Activated B cell treated with CpG ODN at 0.5 μM for 24 hours (primary cell): Measurements from ENCODE around the gene CNNM4. TPM values are rescaled to one million over a fixed set of nuclear protein-coding genes. Genes with fewer than 3 reads are reported as not detected.

Experiments
- ATAC-seq: fragments of 200-7000 bp; cut with Tn5 transposase; one replicate; pipeline ENCODE4 v1.10.0; 2021; ENCODE audit warnings: low read depth, mild to moderate bottlenecking, moderate library complexity
- CTCF ChIA-PET: fragments of 350-600 bp; sonication (Branson Sonifier 250); formaldehyde crosslinking; loops from one replicate; lab custom pipeline; 2021; ENCODE audit warnings: antibody characterized with exemption; lab: Charles Lee
- POLR2A ChIA-PET: fragments of 350-600 bp; sonication (Branson Sonifier 250); formaldehyde crosslinking; loops from one replicate; lab custom pipeline; 2021; ENCODE audit warnings: antibody characterized with exemption; lab: Charles Lee
- DNase-seq: peaks from one replicate; pipeline ENCODE4 v3.0.0; 2022
- H3K27ac Mint-ChIP-seq: one replicate; pipeline ENCODE4 v1.8.0; 2020; ENCODE audit warnings: mixed read lengths
- H3K27me3 Mint-ChIP-seq: one replicate; pipeline ENCODE4 v1.8.0; 2021; ENCODE audit warnings: mixed read lengths
- H3K36me3 Mint-ChIP-seq: one replicate; pipeline ENCODE4 v1.8.0; 2021; ENCODE audit warnings: low read depth, mixed read lengths
- H3K4me1 Mint-ChIP-seq: one replicate; pipeline ENCODE4 v1.8.0; 2021; ENCODE audit warnings: mixed read lengths
- H3K4me3 Mint-ChIP-seq: one replicate; pipeline ENCODE4 v1.8.0; 2020; ENCODE audit warnings: mild to moderate bottlenecking, mixed read lengths
- H3K9me3 Mint-ChIP-seq: one replicate; pipeline ENCODE4 v1.8.0; 2020; ENCODE audit warnings: mixed read lengths
- CTCF ChIP-seq: fragments of 200-600 bp; IDR thresholded peaks from one replicate; pipeline ENCODE4 v1.8.0; 2022; ENCODE audit warnings: antibody characterized with exemption, mild to moderate bottlenecking
- intact Hi-C: fragments of 100-400 bp; cut with micrococcal nuclease; formaldehyde crosslinking; loops from one replicate; pipeline ENCODE4 v1.15.1; 2024
- total RNA-seq: library from RNA; stranded (reverse); gene quantifications from 2 replicates; pipeline ENCODE4 v1.2.3, GENCODE V29; 2022

The CNNM4 gene
- total RNA-seq, 1 donor from 2014 or later = 10.0 TPM

- CTCF ChIA-PET = no interaction called here
- POLR2A ChIA-PET = interaction anchor here (1.5 kb wide), 1 partner anchor 16 kb away, joined by 6 read pairs; the partner anchor contains the start of gene ANKRD39
- H3K4me3 Mint-ChIP-seq = no peak overlapping the region
- H3K27ac Mint-ChIP-seq = no peak overlapping the region
- no peaks in the 10 kb centered on the region for H3K9me3 Mint-ChIP-seq
- peaks cover 12% of the 10 kb centered on the region for H3K36me3 Mint-ChIP-seq
- DNase-seq = no peak
- H3K4me1 Mint-ChIP-seq = peaks cover 16% of the 10 kb centered on the region
- intact Hi-C loops = no loop called here
- H3K27me3 Mint-ChIP-seq = no peaks in the 10 kb centered on the region
- no peak for TF ChIP-seq CTCF
- no peak for ATAC-seq
Measured at GRCh38 chr2:96841701-96842495, 81.2 kb downstream of the CNNM4 start.

- Mint-ChIP-seq H3K36me3 (peaks cover 16% of the 10 kb centered on the region), H3K27ac (no peak overlapping the region), H3K4me1 (peaks cover 16% of the 10 kb centered on the region), H3K27me3 (no peaks in the 10 kb centered on the region), H3K4me3 (no peak overlapping the region), H3K9me3 (no peaks in the 10 kb centered on the region)
- CTCF ChIA-PET = no interaction called here
- DNase-seq (no peak), ATAC-seq (no peak)
- intact Hi-C loops = no loop called here
- TF ChIP-seq CTCF = no peak
- POLR2A ChIA-PET = interaction anchor here (0.5 to 1.5 kb wide), 2 partner anchors 15 to 208 kb away, joined by 3 to 6 read pairs; partner anchors contain the start of gene ANKRD39
Measured at GRCh38 chr2:96842600-96842999, 81.9 kb downstream of the CNNM4 start.

- CTCF ChIA-PET = no interaction called here
- Mint-ChIP-seq H3K9me3 (no peaks in the 10 kb centered on the region), H3K27me3 (no peaks in the 10 kb centered on the region), H3K4me1 (peaks cover 14% of the 10 kb centered on the region), H3K27ac (no peak within 1 kb of the TSS), H3K4me3 (no peak within 1 kb of the TSS), H3K36me3 (peaks cover 27% of the 10 kb centered on the region)
- POLR2A ChIA-PET = interaction anchor here (0.9 kb wide), 1 partner anchor 14 kb away, joined by 5 read pairs; the partner anchor contains the start of gene ANKRD39
- DNase-seq (no peak), ATAC-seq (no peak)
- intact Hi-C loops = no loop called here
- TF ChIP-seq CTCF = no peak
Measured at GRCh38 chr2:96843538-96844268, 83.0 kb downstream of the CNNM4 start, which contains the start of gene ANKRD23. ANKRD23 (minus strand) TSS chr2:96844021; CDS start chr2:96843992, 29 bp downstream.

GRCh38 chr2:96844405-96844808 is 83.7 kb downstream of the CNNM4 start:
- intact Hi-C loops = no loop called here
- ChIA-PET CTCF (no interaction called here), POLR2A (interaction anchor here (0.6 to 0.9 kb wide), 2 partner anchors 13 to 485 kb away, joined by 3 to 5 read pairs; partner anchors contain the start of gene ANKRD39)
- ATAC-seq (no peak), DNase-seq (no peak)
- TF ChIP-seq CTCF = no peak
- H3K4me3 Mint-ChIP-seq = no peak overlapping the region
- no peak overlapping the region for H3K27ac Mint-ChIP-seq
- H3K9me3 Mint-ChIP-seq = no peaks in the 10 kb centered on the region
- H3K4me1 Mint-ChIP-seq = peaks cover 9% of the 10 kb centered on the region
- no peaks in the 10 kb centered on the region for H3K27me3 Mint-ChIP-seq
- peaks cover 28% of the 10 kb centered on the region for H3K36me3 Mint-ChIP-seq

DNA sequence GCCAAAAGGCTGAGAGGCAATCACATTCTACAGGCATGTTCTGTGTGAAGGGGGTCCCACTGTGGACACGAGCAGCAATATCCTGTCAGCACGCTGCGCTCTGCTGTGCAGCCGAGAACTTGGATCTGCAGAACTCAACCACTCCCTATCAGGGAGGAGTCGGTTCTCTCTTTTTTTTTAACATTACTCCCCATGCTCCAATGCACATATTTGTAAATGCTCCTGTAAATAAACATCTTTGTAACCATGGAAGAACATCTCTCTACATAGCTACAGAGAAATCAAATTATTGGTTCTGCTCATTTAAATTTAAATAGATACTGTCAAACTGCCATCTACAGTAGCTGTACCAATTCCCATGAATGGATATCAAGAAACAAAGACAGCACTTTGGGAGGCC is 86.1 kb downstream of the CNNM4 start:
- TF ChIP-seq CTCF = no peak
- ChIA-PET POLR2A (no interaction called here), CTCF (interaction anchor here (0.6 kb wide), 1 partner anchor 101 kb away, joined by 3 read pairs; no protein-coding TSS in a partner anchor)
- ATAC-seq (no peak), DNase-seq (no peak)
- intact Hi-C loops = no loop called here
- Mint-ChIP-seq H3K36me3 (peaks cover 36% of the 10 kb centered on the region), H3K4me1 (peaks cover 3% of the 10 kb centered on the region), H3K27me3 (no peaks in the 10 kb centered on the region), H3K27ac (no peak overlapping the region), H3K9me3 (no peaks in the 10 kb centered on the region), H3K4me3 (no peak overlapping the region)
